Type B pancreatic cell (in vitro differentiated cells): ENCODE measurements around the gene RHOF. TPM values are rescaled to one million over a fixed set of nuclear protein-coding genes. Genes with fewer than 3 reads are reported as not detected.
"Not testable (repeated sequence)": the region's sequence is repeated elsewhere in the genome, so short reads cannot be mapped to it uniquely, and the experiment has no call there.

ENCODE experiments used
- DNase-seq: peaks from one replicate; pipeline ENCODE4 v3.0.0; 2021; ENCODE audit warnings: mixed read lengths; ENCODE audit not compliant: unreplicated experiment; ENCODE audit errors: extremely low spot score
- H3K27ac Mint-ChIP-seq: 2 replicates; pipeline ENCODE4 v1.8.0; 2021; ENCODE audit warnings: mild to moderate bottlenecking, mixed read lengths
- H3K27me3 Mint-ChIP-seq: 2 replicates; pipeline ENCODE4 v1.8.0; 2021; ENCODE audit warnings: mixed read lengths
- H3K36me3 Mint-ChIP-seq: 2 replicates; pipeline ENCODE4 v1.8.0; 2021; ENCODE audit warnings: mixed read lengths
- H3K4me1 Mint-ChIP-seq: one replicate; pipeline ENCODE4 v1.8.0; 2021; ENCODE audit warnings: mixed read lengths; ENCODE audit not compliant: unreplicated experiment
- H3K4me3 Mint-ChIP-seq: 2 replicates; pipeline ENCODE4 v1.8.0; 2021; ENCODE audit warnings: mild to moderate bottlenecking, mixed read lengths
- H3K9me3 Mint-ChIP-seq: 2 replicates; pipeline ENCODE4 v1.8.0; 2021; ENCODE audit warnings: mixed read lengths
- CTCF ChIP-seq: fragments of 200-600 bp; sonication (generic); conservative IDR thresholded peaks from 2 replicates; pipeline ENCODE4 v1.5.0; 2021; ENCODE audit warnings: antibody characterized with exemption, mild to moderate bottlenecking
- total RNA-seq: library from RNA; stranded (reverse); gene quantifications from 2 replicates; pipeline ENCODE4 v1.2.1, GENCODE V29; 2021; ENCODE audit warnings: low replicate concordance

RHOF gene
- total RNA-seq, 1 donor from 2014 or later: 26.0 TPM

DNA sequence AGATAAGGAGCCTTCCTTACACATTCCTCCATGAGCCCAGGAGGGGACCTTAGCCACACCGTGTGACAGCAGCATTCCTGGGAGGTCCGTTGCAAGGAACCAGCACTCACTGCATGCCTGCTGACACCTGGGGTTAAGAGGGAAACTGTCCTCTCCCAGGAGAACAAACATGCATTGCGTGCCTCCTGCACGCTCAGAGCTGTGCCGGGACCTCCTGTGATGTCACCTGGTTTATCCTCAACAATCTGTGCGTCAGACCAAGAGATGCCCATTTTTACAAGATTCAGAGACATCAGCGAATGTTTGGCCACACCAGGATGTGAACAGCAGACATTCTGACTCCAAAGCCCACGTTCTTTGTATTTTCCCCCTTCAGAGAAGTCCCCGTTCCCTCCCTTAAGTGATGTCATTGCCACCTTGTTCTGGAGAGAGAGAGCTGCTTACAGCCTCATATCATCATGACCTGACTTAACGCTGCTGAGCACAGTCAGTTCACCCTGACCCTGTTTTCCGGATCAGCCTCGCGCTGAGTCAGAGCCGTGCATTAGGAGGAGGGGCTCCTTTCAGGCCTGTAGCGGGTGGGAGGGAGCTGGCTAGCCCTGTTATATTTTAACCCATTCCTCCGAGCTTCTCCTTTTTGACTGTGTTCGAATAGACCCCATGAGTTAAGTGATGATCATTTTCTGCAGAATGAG, 44.8 kb downstream of the RHOF start:
- Mint-ChIP-seq H3K4me1 (peaks cover 11% of the 10 kb centered on the region), H3K36me3 (no peaks in the 10 kb centered on the region), H3K9me3 (no peaks in the 10 kb centered on the region), H3K4me3 (peak overlapping the region; percentile 33), H3K27ac (peak overlapping the region; percentile 92), H3K27me3 (no peaks in the 10 kb centered on the region)
- no peak for DNase-seq
- no peak for TF ChIP-seq CTCF

DNA sequence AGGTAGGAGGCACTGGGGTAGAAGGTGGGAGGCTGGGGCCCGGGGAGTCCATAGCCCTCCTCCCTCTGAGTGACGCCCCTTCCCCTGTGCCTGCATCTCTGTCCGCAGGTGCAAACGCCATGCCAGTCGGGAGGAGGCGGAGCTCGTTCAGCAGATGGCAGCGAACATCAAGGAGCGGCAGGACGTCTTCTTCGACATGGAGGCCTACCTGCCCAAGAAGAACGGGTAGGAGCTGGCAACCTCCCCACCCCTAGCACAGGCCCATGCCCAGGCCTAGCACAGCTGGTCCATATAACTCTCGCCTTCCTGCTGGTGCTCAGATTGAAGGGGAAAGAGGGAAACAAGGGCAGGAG, 45.3 kb downstream of the RHOF start:
- no peak for DNase-seq
- Mint-ChIP-seq H3K36me3 (no peaks in the 10 kb centered on the region), H3K4me1 (peaks cover 11% of the 10 kb centered on the region), H3K9me3 (no peaks in the 10 kb centered on the region), H3K27ac (peak overlapping the region; percentile 92), H3K4me3 (no peak overlapping the region), H3K27me3 (no peaks in the 10 kb centered on the region)
- TF ChIP-seq CTCF: no peak

- H3K4me3 Mint-ChIP-seq, H3K27ac Mint-ChIP-seq, H3K36me3 Mint-ChIP-seq, H3K27me3 Mint-ChIP-seq, DNase-seq, H3K9me3 Mint-ChIP-seq: not testable (repeated sequence)
- H3K4me1 Mint-ChIP-seq: peaks cover 17% of the 10 kb centered on the region
Observed at GRCh38 chr12:121745545-121745944, 47.9 kb downstream of the RHOF start.

DNA sequence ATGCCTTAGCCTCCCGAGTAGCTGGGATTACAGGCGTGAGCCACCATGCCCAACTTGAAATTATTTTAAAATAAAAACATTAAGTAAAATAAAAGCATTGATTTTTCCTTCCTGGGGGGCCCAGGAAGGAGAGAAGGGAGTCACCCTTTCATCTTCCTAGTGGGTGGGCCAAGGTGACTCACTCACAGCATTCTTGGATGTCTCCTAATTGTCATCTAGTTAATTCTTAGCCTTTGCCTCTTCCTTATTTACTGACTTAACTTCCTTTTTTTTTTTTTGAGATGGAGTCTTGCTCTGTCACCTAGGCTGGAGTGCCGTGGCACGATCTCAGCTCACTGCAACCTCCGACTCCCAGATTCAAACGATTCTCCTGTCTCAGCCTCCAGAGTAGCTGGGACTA, 51.7 kb downstream of the RHOF start:
- Mint-ChIP-seq H3K4me1 (peaks cover 6% of the 10 kb centered on the region), H3K36me3 (peaks cover 5% of the 10 kb centered on the region), H3K27me3 (no peaks in the 10 kb centered on the region), H3K4me3 (no peak overlapping the region), H3K9me3 (no peaks in the 10 kb centered on the region), H3K27ac (no peak overlapping the region)
- no peak for DNase-seq
- TF ChIP-seq CTCF: no peak

- no peaks in the 10 kb centered on the region for H3K27me3 Mint-ChIP-seq
- H3K9me3 Mint-ChIP-seq: no peaks in the 10 kb centered on the region
- no peak for DNase-seq
- TF ChIP-seq CTCF: no peak
- H3K4me3 Mint-ChIP-seq: no peak overlapping the region
- H3K4me1 Mint-ChIP-seq: peaks cover 6% of the 10 kb centered on the region
- no peak overlapping the region for H3K27ac Mint-ChIP-seq
- peaks cover 5% of the 10 kb centered on the region for H3K36me3 Mint-ChIP-seq
Observed at GRCh38 chr12:121740847-121741246, 52.6 kb downstream of the RHOF start.

DNA sequence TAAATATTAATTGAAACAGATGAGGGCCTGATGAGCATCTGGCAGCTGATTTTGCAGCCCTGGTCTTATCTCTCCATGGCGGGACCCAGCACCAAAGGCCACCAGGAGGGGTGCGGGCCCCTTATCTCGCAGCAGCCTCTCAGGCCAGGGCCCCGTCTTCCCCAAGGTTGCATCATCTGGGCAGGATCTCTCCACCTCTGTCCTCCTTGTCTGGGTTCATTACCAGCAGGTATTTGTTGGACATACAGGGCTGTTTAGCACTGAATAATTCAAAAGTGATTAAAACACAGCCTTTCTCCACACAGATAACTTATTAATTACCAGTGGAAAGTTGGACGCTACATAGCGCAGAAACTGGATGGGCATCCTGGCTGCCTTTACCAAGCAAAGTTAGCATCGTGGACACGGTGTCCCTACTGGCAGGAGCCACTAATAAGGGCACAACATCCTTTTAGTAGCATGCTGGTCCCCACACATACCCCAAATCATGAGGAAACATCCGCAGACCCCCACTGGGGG, 55.1 kb downstream of the RHOF start:
- Mint-ChIP-seq H3K27me3 (no peaks in the 10 kb centered on the region), H3K4me1 (peaks cover 6% of the 10 kb centered on the region), H3K27ac (no peak overlapping the region), H3K4me3 (no peak overlapping the region), H3K36me3 (peaks cover 5% of the 10 kb centered on the region), H3K9me3 (no peaks in the 10 kb centered on the region)
- DNase-seq: no peak
- no peak for TF ChIP-seq CTCF
